OCI-LY1 (cell line): ENCODE data around the gene TNFRSF11A.

Source experiments
- CTCF ChIP-seq: fragments of 200-600 bp; sonication (generic), shearing (Covaris generic); IDR thresholded peaks from 2 replicates; pipeline ENCODE4 v1.5.1; 2017; ENCODE audit warnings: mild to moderate bottlenecking, antibody characterized with exemption, low read length, moderate library complexity, mixed read lengths
- EZH2 ChIP-seq: fragments of 200-600 bp; sonication (generic), shearing (Covaris generic); IDR thresholded peaks from 2 replicates; pipeline ENCODE4 v1.8.0; 2017; ENCODE audit warnings: borderline replicate concordance, mixed run types, mild to moderate bottlenecking, antibody characterized with exemption, low read length, moderate library complexity, mixed read lengths

- TF ChIP-seq CTCF (no peak), EZH2 (no peak)
Observed at GRCh38 chr18:62341473-62341872, 16.4 kb downstream of the TNFRSF11A start.
